Uterus (tissue), 4 donors: ENCODE data around the gene PRRG3. TPM values are rescaled to one million over a fixed set of nuclear protein-coding genes. Genes with fewer than 3 reads are reported as not detected.

Source experiments
- DNase-seq, 2 donors: peaks; one replicate each; pipeline ENCODE4 v3.0.0-alpha.2; 2019 to 2020
- H3K27ac ChIP-seq, 2 donors: fragments of 200-600 bp; sonication (generic); 1 replicate in 1 of 2; 2 replicates in 1 of 2; pipeline ENCODE4 v1.5.1; 2016 to 2018
- H3K27me3 ChIP-seq, 2 donors: fragments of 200-600 bp; sonication (generic); one replicate each; pipeline ENCODE4 v1.5.1; 2018 to 2019; ENCODE audit warnings: control low read depth in 1 of 2
- H3K36me3 ChIP-seq, 2 donors: fragments of 200-600 bp; sonication (generic); one replicate each; pipeline ENCODE4 v1.5.1; 2019; ENCODE audit warnings: control low read depth in 1 of 2
- H3K4me1 ChIP-seq, 2 donors: fragments of 200-600 bp; sonication (generic); one replicate each; pipeline ENCODE4 v1.5.1; 2018 to 2019; ENCODE audit warnings: control low read depth in 1 of 2
- H3K4me3 ChIP-seq, 2 donors: fragments of 200-600 bp; sonication (generic); 1 replicate in 1 of 2; 2 replicates in 1 of 2; pipeline ENCODE4 v1.5.1; 2018 to 2019; ENCODE audit warnings: mild to moderate bottlenecking in 1 of 2
- H3K9me3 ChIP-seq, 2 donors: fragments of 200-600 bp; sonication (generic); one replicate each; pipeline ENCODE4 v1.5.1; 2019; ENCODE audit warnings: control low read depth in 1 of 2
- CTCF ChIP-seq, 4 experiments: fragments of 200-600 bp in 2 of 4; fragments of 450-650 bp in 2 of 4; sonication (generic) in 2 of 4; IDR thresholded peaks; one replicate each; pipeline ENCODE4 v1.5.1; 2016 to 2019; ENCODE audit warnings: antibody characterized with exemption in 4 of 4, mild to moderate bottlenecking in 2 of 4, moderate library complexity in 1 of 4
- POLR2A ChIP-seq, 2 donors: fragments of 450-650 bp; IDR thresholded peaks; one replicate each; pipeline ENCODE4 v1.6.1; 2016; ENCODE audit warnings: antibody characterized with exemption in 2 of 2, mild to moderate bottlenecking in 1 of 2, moderate library complexity in 1 of 2
- intact Hi-C: fragments of 100-400 bp; cut with DNase I; formaldehyde crosslinking; loops from one replicate; pipeline ENCODE4 v1.15.1; 2023; ENCODE audit warnings: low total_unique reads
- total RNA-seq, 4 donors: library from RNA; depleted of rRNA in 3 of 4; stranded (reverse); fragments of >200 nt in 3 of 4; gene quantifications; one replicate each; pipeline versions ENCODE4 v1.1.0 to v1.2.4, GENCODE V29; 2014 to 2023
- donor health status: DM: yes; HTN: yes; CAD: no.

PRRG3 gene
- total RNA-seq, 4 donors from 2014 or later: 2.3 to 9.6 TPM; not detected in 2

- Histone ChIP-seq H3K27ac (no peak overlapping the region), H3K4me3 (no peak overlapping the region), H3K27me3 (no peaks in the 10 kb centered on the region), H3K9me3 (no peaks in the 10 kb centered on the region), H3K36me3 (no peaks in the 10 kb centered on the region), H3K4me1 (no peaks in the 10 kb centered on the region)
- DNase-seq: no peak
- TF ChIP-seq POLR2A (IDR thresholded peaks at IDR 0.05): no peak
- no peak for TF ChIP-seq CTCF (IDR thresholded peaks at IDR 0.05)
- intact Hi-C loops: no loop called here
Measured at GRCh38 chrX:151713849-151714248, 18.6 kb downstream of the PRRG3 start.

- no peak for TF ChIP-seq CTCF (IDR thresholded peaks at IDR 0.05)
- TF ChIP-seq POLR2A (IDR thresholded peaks at IDR 0.05): no peak
- Histone ChIP-seq H3K9me3 (no peaks in the 10 kb centered on the region), H3K36me3 (no peaks in the 10 kb centered on the region), H3K27me3 (no peaks in the 10 kb centered on the region), H3K4me3 (no peak overlapping the region), H3K4me1 (no peaks in the 10 kb centered on the region), H3K27ac (no peak overlapping the region)
- intact Hi-C loops: no loop called here
- DNase-seq: no peak
Measured at GRCh38 chrX:151714362-151714761, 19.1 kb downstream of the PRRG3 start.

- DNase-seq: no peak
- Histone ChIP-seq H3K4me1 (no peaks in the 10 kb centered on the region), H3K36me3 (no peaks in the 10 kb centered on the region), H3K27ac (no peak within 1 kb of the TSS), H3K9me3 (no peaks in the 10 kb centered on the region), H3K4me3 (no peak within 1 kb of the TSS), H3K27me3 (no peaks in the 10 kb centered on the region)
- intact Hi-C loops: no loop called here
- TF ChIP-seq POLR2A (IDR thresholded peaks at IDR 0.05) (no peak), CTCF (IDR thresholded peaks at IDR 0.05) (no peak)
Measured at GRCh38 chrX:151715752-151716151, 20.5 kb downstream of the PRRG3 start, which contains the start of gene FATE1. Gene FATE1, plus strand, starts transcription at chrX:151716035. Its CDS starts 85 bp downstream, at chrX:151716120.

- intact Hi-C loops: no loop called here
Measured at GRCh38 chrX:151722241-151722846, 27.1 kb downstream of the PRRG3 start.

More at GRCh38 chrX:151722241-151722846, 27.1 kb downstream of the PRRG3 start:
- no peaks in the 10 kb centered on the region for H3K27me3 ChIP-seq
- TF ChIP-seq POLR2A (IDR thresholded peaks at IDR 0.05): no peak
- TF ChIP-seq CTCF (IDR thresholded peaks at IDR 0.05): no peak
- no peaks in the 10 kb centered on the region for H3K4me1 ChIP-seq
- no peak for DNase-seq
- H3K4me3 ChIP-seq: no peak overlapping the region
- H3K27ac ChIP-seq: no peak overlapping the region
- no peaks in the 10 kb centered on the region for H3K36me3 ChIP-seq
- H3K9me3 ChIP-seq: no peaks in the 10 kb centered on the region
